Pons (tissue), 1 donor: Measurements from ENCODE around the gene NSMCE1.
"Not testable (repeated sequence)": the region's sequence is repeated elsewhere in the genome, so short reads cannot be mapped to it uniquely, and the experiment has no call there.

Experiments used
- DNase-seq: peaks from one replicate; pipeline ENCODE4 v3.0.0-alpha.2; 2016; ENCODE audit warnings: low spot score

The NSMCE1 gene

GRCh38 chr16:27269300-27270150, 953 bp upstream of the NSMCE1 start:
- no peak for DNase-seq

GRCh38 chr16:27267037-27267677, 1.4 kb downstream of the NSMCE1 start:
- DNase-seq, result no peak

- DNase-seq, result no peak
These were observed 2.6 kb downstream of the NSMCE1 start for GRCh38 chr16:27265982-27266381.

- DNase-seq, result no peak
These were observed 4.4 kb downstream of the NSMCE1 start for GRCh38 chr16:27264151-27264550.

- not testable (repeated sequence) for DNase-seq
These were observed 5.6 kb downstream of the NSMCE1 start for GRCh38 chr16:27262904-27263423.

- DNase-seq, result no peak
These were observed 8.9 kb downstream of the NSMCE1 start for GRCh38 chr16:27259710-27260109.

- DNase-seq, result no peak
These were observed 10.3 kb downstream of the NSMCE1 start for GRCh38 chr16:27258241-27258734.

- DNase-seq, result no peak
These were observed 11.3 kb downstream of the NSMCE1 start for GRCh38 chr16:27257271-27257670.

- no peak for DNase-seq
These were observed 11.7 kb downstream of the NSMCE1 start for GRCh38 chr16:27256861-27257260.

GRCh38 chr16:27254262-27254811, 14.2 kb downstream of the NSMCE1 start:
- no peak for DNase-seq

GRCh38 chr16:27253526-27253930, 15.0 kb downstream of the NSMCE1 start:
- no peak for DNase-seq

- no peak for DNase-seq
These were observed 16.4 kb downstream of the NSMCE1 start for GRCh38 chr16:27252206-27252585.

GRCh38 chr16:27251541-27252205, 16.9 kb downstream of the NSMCE1 start:
- DNase-seq, result no peak

- DNase-seq, result not testable (repeated sequence)
These were observed 19.7 kb downstream of the NSMCE1 start for GRCh38 chr16:27248886-27249285.

GRCh38 chr16:27248036-27248435, 20.5 kb downstream of the NSMCE1 start:
- no peak for DNase-seq

- not testable (repeated sequence) for DNase-seq
These were observed 21.5 kb downstream of the NSMCE1 start for GRCh38 chr16:27247076-27247475.

GRCh38 chr16:27246439-27246838, 22.1 kb downstream of the NSMCE1 start:
- DNase-seq, result no peak

GRCh38 chr16:27245276-27246172, 23.0 kb downstream of the NSMCE1 start:
- no peak for DNase-seq

- no peak for DNase-seq
These were observed 24.2 kb downstream of the NSMCE1 start for GRCh38 chr16:27244363-27244755.

- DNase-seq, result no peak
These were observed 24.7 kb downstream of the NSMCE1 start for GRCh38 chr16:27243725-27244362.
